Skeletal muscle satellite cell (primary cell): ENCODE results near the gene FAM120C. TPM values are rescaled to one million over a fixed set of nuclear protein-coding genes. Genes with fewer than 3 reads are reported as not detected.

Experiments
- H3K27me3 ChIP-seq: 2 replicates; pipeline ENCODE4 v1.7.0; 2013; ENCODE audit warnings: low read length; ENCODE audit not compliant: control insufficient read depth, insufficient read depth
- H3K36me3 ChIP-seq: 2 replicates; pipeline ENCODE4 v1.7.0; 2013; ENCODE audit warnings: mild to moderate bottlenecking, control low read depth, low read length; ENCODE audit not compliant: insufficient read depth
- H3K4me1 ChIP-seq: 2 replicates; pipeline ENCODE4 v1.7.0; 2013; ENCODE audit warnings: low read length; ENCODE audit not compliant: control insufficient read depth, insufficient read depth
- H3K4me2 ChIP-seq: 2 replicates; pipeline ENCODE4 v1.7.0; 2013; ENCODE audit warnings: mild to moderate bottlenecking, low read length
- H3K4me3 ChIP-seq: 2 replicates; pipeline ENCODE4 v1.7.0; 2013; ENCODE audit warnings: low read length
- H3K9ac ChIP-seq: 2 replicates; pipeline ENCODE4 v1.7.0; 2013; ENCODE audit warnings: mild to moderate bottlenecking, low read depth, low read length, moderate library complexity
- H3K9me3 ChIP-seq: replicated peaks from 2 replicates; pipeline ENCODE4 v1.7.0; 2013; ENCODE audit warnings: mild to moderate bottlenecking, control low read depth, low read length
- total RNA-seq: library from RNA; depleted of rRNA; stranded (reverse); fragments of >200 nt; gene quantifications from 2 replicates; pipeline ENCODE4 v1.2.3, GENCODE V29; 2012; rRNA removed

The FAM120C gene, protein sequence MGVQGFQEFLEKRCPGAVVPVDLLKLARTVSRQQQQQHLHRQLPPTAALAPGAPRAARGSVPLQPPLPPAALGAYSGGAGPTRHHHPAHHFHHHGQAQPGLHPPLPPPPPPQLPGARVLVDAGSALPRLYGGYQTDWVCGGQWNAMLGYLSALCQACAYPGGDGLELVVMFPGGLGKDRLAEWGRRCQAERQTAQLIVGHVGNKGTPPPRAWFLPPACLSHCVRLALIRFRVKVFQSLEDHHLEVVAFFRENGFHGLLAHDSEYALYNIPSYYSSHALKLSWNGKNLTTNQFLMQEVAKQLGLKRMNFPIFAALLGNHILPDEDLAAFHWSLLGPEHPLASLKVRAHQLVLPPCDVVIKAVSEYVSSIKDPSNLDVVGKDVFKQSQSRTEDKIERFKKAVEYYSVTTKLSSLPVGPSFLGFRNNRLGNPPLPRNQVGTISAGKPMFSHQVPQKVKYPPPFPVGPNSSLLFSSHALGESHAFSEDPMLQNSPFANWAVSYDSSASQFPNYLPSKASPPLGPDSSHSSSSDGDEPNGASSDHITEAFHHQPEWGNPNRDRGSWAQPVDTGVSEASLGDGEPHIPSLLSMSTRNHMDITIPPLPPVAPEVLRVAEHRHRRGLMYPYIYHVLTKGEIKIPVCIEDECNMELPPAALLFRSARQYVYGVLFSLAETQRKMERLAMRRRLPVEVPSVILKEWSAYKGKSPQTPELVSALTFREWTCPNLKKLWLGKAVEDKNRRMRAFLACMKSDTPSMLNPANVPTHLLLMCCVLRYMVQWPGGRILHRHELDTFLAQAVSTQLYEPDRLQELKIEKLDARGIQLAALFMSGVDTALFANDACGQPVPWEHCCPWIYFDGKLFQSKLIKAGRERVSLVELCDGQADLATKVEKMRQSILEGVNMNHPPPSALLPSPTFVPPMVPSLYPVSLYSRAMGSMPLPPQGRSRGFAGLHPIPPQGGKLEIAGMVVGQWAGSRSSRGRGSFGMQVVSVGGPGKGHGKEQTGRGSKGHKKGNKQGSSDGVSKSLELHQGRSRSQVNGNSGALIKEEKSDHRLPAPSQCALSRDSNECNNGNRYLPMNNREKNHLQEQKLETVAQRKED
- total RNA-seq = 4.3 and 6.1 TPM in 2 replicates

- Histone ChIP-seq H3K4me3 (peak within 1 kb of the TSS; percentile 85), H3K4me2 (peak within 1 kb of the TSS; percentile 88), H3K4me1 (peaks cover 9% of the 10 kb centered on the region), H3K9ac (peak within 1 kb of the TSS; percentile 84), H3K27me3 (no peaks in the 10 kb centered on the region), H3K36me3 (no peaks in the 10 kb centered on the region), H3K9me3 (no peaks in the 10 kb centered on the region)
Measured at GRCh38 chrX:54182864-54183613, at the start of gene FAM120C. FAM120C (minus strand) TSS chrX:54183254; CDS start chrX:54183198, 56 bp downstream.

DNA sequence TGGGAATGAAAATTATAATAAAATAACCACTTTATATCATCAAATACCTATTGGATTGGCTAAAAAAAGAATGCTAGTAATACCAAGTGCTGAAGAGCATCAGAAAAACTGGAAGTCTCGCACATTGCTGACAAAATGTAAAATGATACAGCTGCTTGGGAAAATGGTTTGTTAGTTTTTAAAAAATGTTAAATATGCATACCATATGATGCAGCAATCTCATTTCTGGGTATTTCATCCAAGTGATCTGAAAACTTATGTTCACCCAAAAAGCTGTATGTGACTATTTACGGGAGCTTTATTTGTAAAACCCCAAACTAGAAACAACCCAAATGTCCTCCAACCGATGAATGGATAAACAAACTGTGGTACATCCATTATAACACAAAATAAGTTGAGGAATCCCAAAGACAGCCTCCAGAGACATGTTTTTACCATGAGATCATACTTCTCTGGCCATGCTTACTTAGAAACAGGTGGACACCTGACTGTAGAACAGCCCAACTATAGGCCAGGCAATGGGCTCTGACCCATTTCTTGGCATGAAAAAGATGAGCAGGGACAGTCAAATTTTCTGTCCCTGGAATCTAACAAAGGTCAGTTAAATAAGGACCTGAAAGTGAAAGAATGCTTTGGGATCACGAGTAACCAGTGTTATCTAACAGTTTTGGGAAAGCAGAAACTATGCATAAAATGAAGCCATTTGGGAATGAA, 47.5 kb upstream of the FAM120C start:
- Histone ChIP-seq H3K4me3 (no peak overlapping the region), H3K27me3 (no peaks in the 10 kb centered on the region), H3K9ac (no peak overlapping the region), H3K4me1 (no peaks in the 10 kb centered on the region), H3K4me2 (no peak overlapping the region), H3K9me3 (no peaks in the 10 kb centered on the region), H3K36me3 (no peaks in the 10 kb centered on the region)

- Histone ChIP-seq H3K4me3 (no peak overlapping the region), H3K9ac (no peak overlapping the region), H3K36me3 (no peaks in the 10 kb centered on the region), H3K9me3 (no peaks in the 10 kb centered on the region), H3K4me2 (no peak overlapping the region), H3K4me1 (no peaks in the 10 kb centered on the region), H3K27me3 (no peaks in the 10 kb centered on the region)
Measured at GRCh38 chrX:54223581-54223980, 40.5 kb upstream of the FAM120C start.

DNA sequence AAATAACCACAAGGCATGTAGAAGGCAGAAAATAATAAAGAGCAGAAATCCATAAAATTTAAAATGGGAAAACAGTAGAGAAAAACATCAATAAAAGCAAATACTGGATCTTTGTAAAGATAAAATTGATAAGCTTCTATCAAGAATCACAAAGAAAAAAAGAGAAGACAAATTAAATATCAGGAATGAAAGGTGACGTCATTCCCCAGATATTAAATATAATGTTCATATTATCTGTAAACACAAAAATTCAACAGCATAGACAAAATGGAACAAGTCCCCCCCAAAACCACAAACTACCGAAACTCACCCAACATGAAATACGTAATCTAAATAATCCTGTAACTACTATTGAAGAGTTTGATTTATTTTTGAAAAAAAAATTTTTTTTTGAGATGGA, 30.5 kb upstream of the FAM120C start:
- H3K9me3 ChIP-seq = no peaks in the 10 kb centered on the region
- H3K4me3 ChIP-seq = no peak overlapping the region
- no peaks in the 10 kb centered on the region for H3K27me3 ChIP-seq
- no peak overlapping the region for H3K4me2 ChIP-seq
- no peak overlapping the region for H3K9ac ChIP-seq
- H3K36me3 ChIP-seq = no peaks in the 10 kb centered on the region
- peaks cover 6% of the 10 kb centered on the region for H3K4me1 ChIP-seq

GRCh38 chrX:54208531-54208930, 25.5 kb upstream of the FAM120C start:
- peaks cover 6% of the 10 kb centered on the region for H3K4me1 ChIP-seq
- H3K4me3 ChIP-seq = no peak overlapping the region
- H3K9me3 ChIP-seq = no peaks in the 10 kb centered on the region
- no peaks in the 10 kb centered on the region for H3K36me3 ChIP-seq
- no peaks in the 10 kb centered on the region for H3K27me3 ChIP-seq
- no peak overlapping the region for H3K9ac ChIP-seq
- peak overlapping the region; percentile 20 for H3K4me2 ChIP-seq

DNA sequence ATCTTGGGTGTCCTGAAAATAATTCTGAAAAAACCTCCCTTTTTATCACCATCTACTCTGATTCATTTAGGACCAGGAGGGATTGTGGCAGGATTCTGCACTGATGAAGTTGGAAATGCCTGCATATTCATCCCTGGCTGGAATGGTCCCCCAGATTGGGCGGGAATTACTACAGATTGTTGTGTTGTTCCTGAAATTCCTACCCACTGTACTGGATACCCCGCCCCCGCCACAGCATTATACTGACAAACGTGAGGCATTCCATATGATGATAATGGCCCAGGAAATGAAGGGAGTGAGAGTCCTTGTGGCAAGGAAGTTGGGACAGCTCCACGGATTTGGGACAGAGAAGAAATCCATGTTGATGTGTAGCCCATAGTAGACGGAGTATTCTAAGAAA, 15.2 kb upstream of the FAM120C start:
- no peaks in the 10 kb centered on the region for H3K27me3 ChIP-seq
- no peak overlapping the region for H3K4me3 ChIP-seq
- no peaks in the 10 kb centered on the region for H3K4me1 ChIP-seq
- no peak overlapping the region for H3K9ac ChIP-seq
- no peaks in the 10 kb centered on the region for H3K9me3 ChIP-seq
- H3K4me2 ChIP-seq = no peak overlapping the region
- no peaks in the 10 kb centered on the region for H3K36me3 ChIP-seq

GRCh38 chrX:54194982-54195588, 12.0 kb upstream of the FAM120C start:
- H3K9me3 ChIP-seq = no peaks in the 10 kb centered on the region
- no peak overlapping the region for H3K4me3 ChIP-seq
- H3K4me1 ChIP-seq = no peaks in the 10 kb centered on the region
- H3K9ac ChIP-seq = no peak overlapping the region
- no peaks in the 10 kb centered on the region for H3K36me3 ChIP-seq
- H3K4me2 ChIP-seq = no peak overlapping the region
- no peaks in the 10 kb centered on the region for H3K27me3 ChIP-seq

GRCh38 chrX:54193085-54193821, 10.2 kb upstream of the FAM120C start:
- no peak overlapping the region for H3K4me3 ChIP-seq
- no peaks in the 10 kb centered on the region for H3K4me1 ChIP-seq
- H3K9me3 ChIP-seq = no peaks in the 10 kb centered on the region
- H3K4me2 ChIP-seq = no peak overlapping the region
- no peaks in the 10 kb centered on the region for H3K27me3 ChIP-seq
- no peaks in the 10 kb centered on the region for H3K36me3 ChIP-seq
- no peak overlapping the region for H3K9ac ChIP-seq

DNA sequence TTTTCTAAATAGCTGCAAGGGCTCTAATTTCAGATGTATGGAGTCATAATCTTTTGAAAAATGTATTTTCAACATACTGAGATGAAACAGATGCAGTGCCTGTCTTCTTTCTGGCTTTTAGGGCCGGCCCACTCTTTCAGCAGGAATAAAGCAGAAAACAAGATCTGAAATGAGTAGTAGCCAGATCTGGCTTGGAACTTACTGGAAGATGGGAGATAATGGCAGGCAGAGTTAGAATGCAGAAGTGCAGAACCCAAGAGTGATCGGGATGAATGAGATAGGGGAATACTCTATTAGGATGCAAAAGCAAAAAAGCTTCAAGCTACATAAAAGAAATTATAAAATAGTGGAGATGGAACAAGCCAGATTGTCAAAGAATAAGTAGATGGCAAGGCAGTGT, 1.4 kb upstream of the FAM120C start:
- Histone ChIP-seq H3K36me3 (no peaks in the 10 kb centered on the region), H3K4me1 (no peaks in the 10 kb centered on the region), H3K27me3 (no peaks in the 10 kb centered on the region), H3K9me3 (no peaks in the 10 kb centered on the region), H3K9ac (no peak overlapping the region), H3K4me2 (no peak overlapping the region), H3K4me3 (no peak overlapping the region)
